Fibroblast of skin of back (primary cell): Measurements from ENCODE around the gene MGST3.
"Not testable (repeated sequence)": the region's sequence is repeated elsewhere in the genome, so short reads cannot be mapped to it uniquely, and the experiment has no call there.

Source experiments
- DNase-seq: peaks from one replicate; pipeline ENCODE4 v3.0.0-alpha.2; 2013

Gene MGST3

DNA sequence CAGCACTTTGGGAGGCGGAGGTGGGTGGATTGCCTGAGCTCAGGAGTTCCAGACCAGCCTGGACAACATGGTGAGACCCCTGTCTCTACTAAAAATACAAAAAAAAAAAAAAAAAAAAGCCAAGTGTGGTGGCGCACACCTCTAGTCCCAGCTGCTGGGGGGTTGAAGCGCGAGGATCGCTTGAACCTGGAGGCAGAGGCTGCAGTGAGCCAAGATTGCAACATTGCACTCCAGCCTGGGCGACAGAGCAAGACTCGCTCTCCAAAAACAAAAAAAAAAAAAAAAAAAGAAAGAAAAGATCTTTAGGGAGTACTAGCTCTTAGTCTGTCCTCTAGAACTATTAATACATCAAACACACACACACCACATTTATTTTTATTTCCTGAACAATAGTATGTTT lies 70.9 kb downstream of the MGST3 start:
- not testable (repeated sequence) for DNase-seq

DNA sequence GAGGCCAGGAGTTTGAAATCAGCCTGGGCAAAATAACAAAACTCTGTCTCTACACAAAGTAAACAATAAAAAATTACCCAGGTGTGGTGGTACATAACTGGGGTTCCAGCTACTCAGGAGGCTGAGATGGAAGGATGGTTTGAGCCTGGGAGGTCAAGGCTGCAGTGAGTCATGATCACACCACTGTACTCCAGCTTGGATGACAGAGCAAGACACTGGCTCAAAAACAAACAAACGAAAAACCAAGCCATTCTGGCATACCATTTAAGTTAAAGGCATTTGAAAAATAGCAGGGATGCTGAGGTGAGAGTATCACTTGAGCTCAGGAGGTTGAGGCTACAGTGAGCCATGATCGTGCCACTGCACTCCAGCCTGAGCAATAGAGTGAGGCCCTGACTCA lies 72.6 kb downstream of the MGST3 start:
- no peak for DNase-seq
